Sigmoid colon (tissue), 4 donors: ENCODE measurements around the gene TRIM5.

Experiments used
- EP300 ChIP-seq, 4 donors: sonication (generic); formaldehyde crosslinking; IDR thresholded peaks; one replicate each; pipeline ENCODE4 v1.6.1; 2017; ENCODE audit warnings: antibody characterized with exemption in 4 of 4
- POLR2A ChIP-seq, 2 donors: fragments of 450-650 bp; IDR thresholded peaks; one replicate each; pipeline ENCODE4 v1.6.1; 2016; ENCODE audit warnings: antibody characterized with exemption in 2 of 2, mild to moderate bottlenecking in 2 of 2, moderate library complexity in 2 of 2
- TF ChIP-seq, protein P1 (sequence below), 4 experiments: fragments of 450-650 bp in 3 of 4; fragments of 200-600 bp in 1 of 4; IDR thresholded peaks; one replicate each; pipeline ENCODE4 v1.5.1; 2016 to 2019; ENCODE audit warnings: antibody characterized with exemption in 4 of 4, mild to moderate bottlenecking in 3 of 4, moderate library complexity in 2 of 4

DNA sequence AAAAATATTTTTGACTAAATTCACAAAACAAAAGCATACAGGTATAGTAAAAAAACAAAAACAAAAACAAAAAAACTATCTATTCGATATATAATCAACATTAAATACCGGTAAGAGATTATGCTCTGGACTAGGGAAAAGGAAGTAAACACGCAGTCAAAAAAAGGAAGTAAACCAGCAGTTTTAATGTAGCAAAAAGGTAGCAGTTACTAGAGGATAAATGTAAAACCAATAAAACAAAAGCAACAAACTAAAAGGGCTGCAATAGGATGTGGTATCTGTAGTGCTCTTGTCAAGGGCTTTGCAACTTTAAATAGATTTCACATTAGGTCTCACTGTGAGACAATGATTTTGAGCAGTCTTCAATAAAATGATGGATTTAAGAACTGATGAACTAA, 7.1 kb upstream of the TRIM5 start:
- TF ChIP-seq, protein P1, sequence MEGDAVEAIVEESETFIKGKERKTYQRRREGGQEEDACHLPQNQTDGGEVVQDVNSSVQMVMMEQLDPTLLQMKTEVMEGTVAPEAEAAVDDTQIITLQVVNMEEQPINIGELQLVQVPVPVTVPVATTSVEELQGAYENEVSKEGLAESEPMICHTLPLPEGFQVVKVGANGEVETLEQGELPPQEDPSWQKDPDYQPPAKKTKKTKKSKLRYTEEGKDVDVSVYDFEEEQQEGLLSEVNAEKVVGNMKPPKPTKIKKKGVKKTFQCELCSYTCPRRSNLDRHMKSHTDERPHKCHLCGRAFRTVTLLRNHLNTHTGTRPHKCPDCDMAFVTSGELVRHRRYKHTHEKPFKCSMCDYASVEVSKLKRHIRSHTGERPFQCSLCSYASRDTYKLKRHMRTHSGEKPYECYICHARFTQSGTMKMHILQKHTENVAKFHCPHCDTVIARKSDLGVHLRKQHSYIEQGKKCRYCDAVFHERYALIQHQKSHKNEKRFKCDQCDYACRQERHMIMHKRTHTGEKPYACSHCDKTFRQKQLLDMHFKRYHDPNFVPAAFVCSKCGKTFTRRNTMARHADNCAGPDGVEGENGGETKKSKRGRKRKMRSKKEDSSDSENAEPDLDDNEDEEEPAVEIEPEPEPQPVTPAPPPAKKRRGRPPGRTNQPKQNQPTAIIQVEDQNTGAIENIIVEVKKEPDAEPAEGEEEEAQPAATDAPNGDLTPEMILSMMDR (IDR thresholded peaks at IDR 0.05): no peak
- TF ChIP-seq EP300 (IDR thresholded peaks at IDR 0.05) (no peak), POLR2A (IDR thresholded peaks at IDR 0.05) (no peak)
